ENCODE data around the gene MAGEF1. TPM values are rescaled to one million over a fixed set of nuclear protein-coding genes. Genes with fewer than 3 reads are reported as not detected.

The MAGEF1 gene
- polyA plus RNA-seq, 4 donors = 98.6 to 110 (median 102) TPM

- DNase-seq (ENCODE audit: low read depth in 4 of 4, low spot score in 3 of 4) = peak in 2 of 4 donors; percentile 64 to 79
Observed at GRCh38 chr3:184727357-184728009, 15.6 kb upstream of the MAGEF1 start.

GRCh38 chr3:184726497-184726896 is 14.6 kb upstream of the MAGEF1 start:
- DNase-seq (ENCODE audit: low read depth in 4 of 4, low spot score in 3 of 4) = no peak

GRCh38 chr3:184725176-184725719 is 13.4 kb upstream of the MAGEF1 start:
- no peak for DNase-seq (ENCODE audit: low read depth in 4 of 4, low spot score in 3 of 4)

GRCh38 chr3:184724699-184725098 is 12.8 kb upstream of the MAGEF1 start:
- DNase-seq (ENCODE audit: low read depth in 4 of 4, low spot score in 3 of 4) = no peak

GRCh38 chr3:184719709-184720108 is 7.8 kb upstream of the MAGEF1 start:
- DNase-seq (ENCODE audit: low read depth in 4 of 4, low spot score in 3 of 4) = no peak

GRCh38 chr3:184718431-184718830 is 6.6 kb upstream of the MAGEF1 start:
- no peak for DNase-seq (ENCODE audit: low read depth in 4 of 4, low spot score in 3 of 4)

- no peak for DNase-seq (ENCODE audit: low read depth in 4 of 4, low spot score in 3 of 4)
Observed at GRCh38 chr3:184717399-184717983, 5.6 kb upstream of the MAGEF1 start.

- DNase-seq (ENCODE audit: low read depth in 4 of 4, low spot score in 3 of 4) = no peak
Observed at GRCh38 chr3:184716622-184717398, 4.9 kb upstream of the MAGEF1 start.

- no peak for DNase-seq (ENCODE audit: low read depth in 4 of 4, low spot score in 3 of 4)
Observed at GRCh38 chr3:184715943-184716621, 4.2 kb upstream of the MAGEF1 start.

GRCh38 chr3:184713521-184713920 is 1.7 kb upstream of the MAGEF1 start:
- DNase-seq (ENCODE audit: low read depth in 4 of 4, low spot score in 3 of 4) = no peak

GRCh38 chr3:184713040-184713355 is 1.1 kb upstream of the MAGEF1 start:
- no peak for DNase-seq (ENCODE audit: low read depth in 4 of 4, low spot score in 3 of 4)

GRCh38 chr3:184712248-184713039 is 580 bp upstream of the MAGEF1 start:
- no peak for DNase-seq (ENCODE audit: low read depth in 4 of 4, low spot score in 3 of 4)

- DNase-seq (ENCODE audit: low read depth in 4 of 4, low spot score in 3 of 4) = no peak
Observed at GRCh38 chr3:184710870-184711492, 883 bp downstream of the MAGEF1 start.

GRCh38 chr3:184703657-184704056 is 8.2 kb downstream of the MAGEF1 start:
- no peak for DNase-seq (ENCODE audit: low read depth in 4 of 4, low spot score in 3 of 4)

GRCh38 chr3:184700759-184701158 is 11.1 kb downstream of the MAGEF1 start:
- DNase-seq (ENCODE audit: low read depth in 4 of 4, low spot score in 3 of 4) = no peak

- DNase-seq (ENCODE audit: low read depth in 4 of 4, low spot score in 3 of 4) = no peak
Observed at GRCh38 chr3:184697845-184698244, 14.0 kb downstream of the MAGEF1 start.

- DNase-seq (ENCODE audit: low read depth in 4 of 4, low spot score in 3 of 4) = no peak
Observed at GRCh38 chr3:184696697-184697096, 15.2 kb downstream of the MAGEF1 start.

GRCh38 chr3:184694716-184695115 is 17.1 kb downstream of the MAGEF1 start:
- no peak for DNase-seq (ENCODE audit: low read depth in 4 of 4, low spot score in 3 of 4)

GRCh38 chr3:184694133-184694665 is 17.7 kb downstream of the MAGEF1 start:
- DNase-seq (ENCODE audit: low read depth in 4 of 4, low spot score in 3 of 4) = no peak
